Body of pancreas (tissue), 4 donors: ENCODE results near the gene BTK. TPM values are rescaled to one million over a fixed set of nuclear protein-coding genes. Genes with fewer than 3 reads are reported as not detected.

ENCODE experiments used
- ATAC-seq: fragments of 150-250 bp; one replicate; pipeline ENCODE4 v1.9.1; 2016
- DNase-seq, 4 donors: peaks; one replicate each; pipeline ENCODE4 v3.0.0-alpha.2; 2019
- H3K27ac ChIP-seq, 4 donors: fragments of 200-600 bp; sonication (generic); 1 replicate in 3 of 4; 2 replicates in 1 of 4; pipeline versions ENCODE4 v1.5.1 to v1.6.1; 2016 to 2019; ENCODE audit warnings: mild to moderate bottlenecking in 1 of 4, mixed read lengths in 1 of 4, moderate library complexity in 1 of 4
- H3K27me3 ChIP-seq, 2 donors: fragments of 200-600 bp; sonication (generic); one replicate each; pipeline ENCODE4 v1.6.0; 2016; ENCODE audit warnings: mild to moderate bottlenecking in 1 of 2
- H3K36me3 ChIP-seq, 2 donors: fragments of 200-600 bp; sonication (generic); replicated peaks in 1 of 2; 2 replicates each; pipeline ENCODE4 v1.5.1; 2016; ENCODE audit warnings: low read depth in 2 of 2; ENCODE audit not compliant: insufficient read depth in 1 of 2
- H3K4me1 ChIP-seq: fragments of 200-600 bp; sonication (generic); one replicate; pipeline ENCODE4 v1.6.0; 2016
- H3K4me3 ChIP-seq, 2 donors: fragments of 200-600 bp; sonication (generic); 1 replicate in 1 of 2; 2 replicates in 1 of 2; pipeline ENCODE4 v1.5.1; 2016 to 2019
- H3K9me3 ChIP-seq, 3 donors: fragments of 200-600 bp; sonication (generic); 1 replicate in 2 of 3; 2 replicates in 1 of 3; pipeline ENCODE4 v1.5.1; 2016
- CTCF ChIP-seq, 7 experiments: fragments of 450-650 bp in 4 of 7; fragments of 200-600 bp in 3 of 7; sonication (generic) in 3 of 7; IDR thresholded peaks; one replicate each; pipeline ENCODE4 v1.5.1; 2016 to 2019; ENCODE audit warnings: antibody characterized with exemption in 7 of 7
- POLR2A ChIP-seq, 3 donors: fragments of 450-650 bp; IDR thresholded peaks; one replicate each; pipeline ENCODE4 v1.6.1; 2016; ENCODE audit warnings: antibody characterized with exemption in 3 of 3, mild to moderate bottlenecking in 2 of 3
- WGBS, 2 donors: methylation state at CpG; one replicate each; pipeline ENCODE4 v1.1.5; 2017; 5-methylcytosine and 5-hydroxymethylcytosine counted together
- intact Hi-C: fragments of 100-400 bp; cut with DNase I; formaldehyde crosslinking; loops from one replicate; pipeline ENCODE4 v1.15.1; 2023
- total RNA-seq, 2 donors: library from RNA; depleted of rRNA; stranded (reverse); fragments of >200 nt; gene quantifications; one replicate each; pipeline ENCODE4 v1.1.0, GENCODE V29; 2016

Gene BTK
- total RNA-seq, 2 donors from 2014 or later, result 2.6 to 4.0 TPM

- H3K36me3 ChIP-seq, result no peaks in the 10 kb centered on the region
- 46 to 51% methylated on average over 2 of the region's 2 CpGs for WGBS, 2 donors
- intact Hi-C loops, result no loop called here
- peak overlapping the region in 1 of 4 donors; percentile 89 for H3K27ac ChIP-seq
- H3K27me3 ChIP-seq, result no peaks in the 10 kb centered on the region
- peaks cover 25% of the 10 kb centered on the region for H3K4me1 ChIP-seq
- TF ChIP-seq POLR2A (IDR thresholded peaks at IDR 0.05), result no peak
- no peak for TF ChIP-seq CTCF (IDR thresholded peaks at IDR 0.05)
- DNase-seq (peak in 2 of 4 donors; percentile 13 to 22), ATAC-seq (no peak)
- H3K4me3 ChIP-seq, result no peak overlapping the region
- no peaks in the 10 kb centered on the region for H3K9me3 ChIP-seq
These were observed 33.5 kb upstream of the BTK start for GRCh38 chrX:101419489-101419888.

- WGBS, 2 donors, result 0 to 1% methylated on average over 27 to 31 of the region's 56 CpGs
- intact Hi-C loops, result no loop called here
- peak; percentile 83 for ATAC-seq
These were observed 32.2 kb upstream of the BTK start for GRCh38 chrX:101417981-101418841.

GRCh38 chrX:101417190-101417589 lies 31.2 kb upstream of the BTK start:
- 68 to 74% methylated on average over 3 to 4 of the region's 4 CpGs for WGBS, 2 donors
- intact Hi-C loops, result no loop called here
- H3K27ac ChIP-seq, result peak overlapping the region in 1 of 4 donors; percentile 83
- no peaks in the 10 kb centered on the region for H3K9me3 ChIP-seq
- DNase-seq, result no peak
- no peak for ATAC-seq
- no peak overlapping the region for H3K4me3 ChIP-seq
- H3K36me3 ChIP-seq, result no peaks in the 10 kb centered on the region
- TF ChIP-seq POLR2A (IDR thresholded peaks at IDR 0.05) (no peak), CTCF (IDR thresholded peaks at IDR 0.05) (no peak)
- peaks cover 25% of the 10 kb centered on the region for H3K4me1 ChIP-seq
- H3K27me3 ChIP-seq, result no peaks in the 10 kb centered on the region

More at GRCh38 chrX:101417981-101418841, 32.2 kb upstream of the BTK start:
- Histone ChIP-seq H3K4me3 (peak overlapping the region; percentile 8 to 20), H3K27ac (peak overlapping the region; percentile 83 to 89 (median 86)), H3K4me1 (peaks cover 25% of the 10 kb centered on the region), H3K9me3 (no peaks in the 10 kb centered on the region), H3K27me3 (no peaks in the 10 kb centered on the region), H3K36me3 (no peaks in the 10 kb centered on the region)
- no peak for TF ChIP-seq CTCF (IDR thresholded peaks at IDR 0.05)
- peak; percentile 29 to 71 (median 70) for TF ChIP-seq POLR2A (IDR thresholded peaks at IDR 0.05)
- peak; percentile 45 to 65 (median 53) for DNase-seq

GRCh38 chrX:101416691-101417090 lies 30.7 kb upstream of the BTK start:
- 93 to 100% methylated on average over 2 to 7 of the region's 7 CpGs for WGBS, 2 donors
- no peak overlapping the region for H3K4me3 ChIP-seq
- no peaks in the 10 kb centered on the region for H3K9me3 ChIP-seq
- ATAC-seq (no peak), DNase-seq (no peak)
- no peak overlapping the region for H3K27ac ChIP-seq
- no peaks in the 10 kb centered on the region for H3K36me3 ChIP-seq
- no peak for TF ChIP-seq CTCF (IDR thresholded peaks at IDR 0.05)
- TF ChIP-seq POLR2A (IDR thresholded peaks at IDR 0.05), result no peak
- H3K27me3 ChIP-seq, result no peaks in the 10 kb centered on the region
- intact Hi-C loops, result no loop called here
- peaks cover 25% of the 10 kb centered on the region for H3K4me1 ChIP-seq
